Endometrial microvascular endothelial cells (primary cell): ENCODE data around the gene MPRIP. TPM values are rescaled to one million over a fixed set of nuclear protein-coding genes. Genes with fewer than 3 reads are reported as not detected.

ENCODE experiments used
- in situ Hi-C: cut with HindIII; loops from 2 replicates; pipeline ENCODE4 v1.10.0; 2017; ENCODE audit warnings: low sequenced_read_pairs, low pct_unique_long_range_greater_than_20kb; ENCODE audit errors: inconsistent ontology term
- total RNA-seq: library from RNA; depleted of rRNA; stranded (reverse); fragments of >200 nt; gene quantifications from one replicate; pipeline ENCODE4 v1.2.3, GENCODE V29; 2015; ENCODE audit errors: inconsistent ontology term

The MPRIP gene
- total RNA-seq, 1 donor from 2014 or later = 193 TPM

- in situ Hi-C loops = no loop called here
Measured at GRCh38 chr17:17201271-17201670, 159.0 kb downstream of the MPRIP start.

- in situ Hi-C loops = no loop called here
Measured at GRCh38 chr17:17201907-17202306, 159.7 kb downstream of the MPRIP start.

- in situ Hi-C loops = no loop called here
Measured at GRCh38 chr17:17203173-17203730, 161.0 kb downstream of the MPRIP start.

DNA sequence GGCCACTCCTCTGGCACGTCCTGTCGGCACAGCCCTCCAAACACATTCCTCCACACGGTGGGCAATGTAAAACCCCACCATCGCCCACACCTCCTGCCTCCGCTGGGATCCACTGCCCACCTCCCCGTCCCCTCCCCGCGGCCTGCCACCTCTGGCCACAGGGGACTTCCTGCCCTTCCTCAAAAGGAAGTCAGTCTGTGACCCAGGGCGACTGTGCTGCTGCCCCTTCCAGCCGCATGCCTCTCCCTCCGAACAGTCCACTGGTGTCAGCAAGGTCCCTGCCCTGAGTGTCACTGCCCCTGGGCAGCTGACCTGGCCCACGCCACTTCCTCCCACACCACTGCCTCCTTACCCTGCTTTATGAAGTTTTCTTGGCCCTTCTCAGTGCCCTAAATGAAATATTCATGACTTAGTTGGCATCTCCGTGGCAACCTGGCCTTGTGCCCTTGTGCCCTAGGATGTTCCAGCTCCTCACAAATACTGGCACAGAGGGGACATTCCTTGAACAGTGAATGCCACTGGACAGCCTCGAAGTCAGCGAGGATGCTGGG lies 161.9 kb downstream of the MPRIP start:
- in situ Hi-C loops = no loop called here

DNA sequence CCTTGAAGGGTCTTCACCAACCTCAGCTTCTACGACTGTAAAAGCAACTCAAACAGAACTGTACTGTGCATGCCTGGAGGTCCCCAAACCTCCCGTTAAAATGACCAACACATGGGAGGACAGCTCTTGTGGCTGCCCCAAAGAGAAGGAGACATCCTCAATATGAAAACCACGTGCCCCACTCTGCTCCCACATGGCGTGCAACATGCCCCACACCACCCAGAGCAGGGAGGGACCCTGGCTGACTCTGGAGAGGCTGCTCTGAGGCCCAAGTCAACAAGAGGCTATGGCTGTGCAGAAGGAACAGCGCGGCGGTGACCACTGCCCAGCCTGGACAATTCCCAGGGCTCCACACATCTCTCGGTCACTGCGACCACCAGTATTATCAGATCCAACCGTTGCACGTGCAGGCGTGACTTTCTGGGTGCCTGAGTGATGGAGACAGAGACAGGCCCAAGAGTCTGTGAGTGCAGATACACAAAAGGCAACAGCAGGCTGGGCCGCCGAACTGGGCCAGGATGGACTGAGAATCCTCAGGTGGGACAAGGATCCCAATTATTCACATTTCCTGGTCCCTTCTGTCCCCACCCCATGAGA lies 162.5 kb downstream of the MPRIP start:
- in situ Hi-C loops = no loop called here

DNA sequence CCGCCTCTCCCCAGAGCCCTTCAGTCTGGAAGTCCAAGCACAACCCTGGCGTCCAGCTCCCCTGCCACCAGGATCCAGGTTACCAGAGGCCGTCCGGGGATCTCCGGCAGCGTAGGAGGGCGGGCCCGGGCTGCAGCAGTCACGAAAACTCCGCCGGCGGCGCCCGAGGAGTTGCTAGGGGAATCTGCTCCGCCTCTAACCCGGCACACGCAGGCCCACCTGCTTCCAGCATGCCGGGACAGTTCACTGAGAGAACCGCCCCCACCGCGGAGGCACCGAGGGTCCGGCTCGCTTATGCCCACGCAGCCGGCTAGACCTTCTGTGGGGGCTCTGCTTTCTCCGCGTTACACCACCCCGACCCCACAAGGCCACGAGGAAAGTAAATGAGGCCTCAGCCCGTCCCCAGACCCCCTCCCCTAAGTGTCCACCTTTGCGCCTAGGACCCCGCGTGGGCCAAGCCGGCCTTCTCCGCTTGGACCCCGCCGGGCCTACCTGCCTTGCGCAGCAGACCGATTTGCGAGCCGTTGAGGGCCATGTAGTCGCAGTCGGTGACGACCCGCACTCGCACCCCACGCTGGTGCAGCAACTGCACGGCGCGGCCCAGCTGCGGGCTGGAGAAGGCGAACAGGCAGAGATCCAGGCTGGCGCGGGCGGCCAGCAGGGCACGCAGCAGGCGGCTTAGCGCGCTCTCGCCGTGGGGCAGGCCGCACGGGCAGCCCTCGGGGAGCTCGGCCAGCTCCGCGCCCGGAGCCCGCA lies 163.3 kb downstream of the MPRIP start:
- in situ Hi-C loops = no loop called here

DNA sequence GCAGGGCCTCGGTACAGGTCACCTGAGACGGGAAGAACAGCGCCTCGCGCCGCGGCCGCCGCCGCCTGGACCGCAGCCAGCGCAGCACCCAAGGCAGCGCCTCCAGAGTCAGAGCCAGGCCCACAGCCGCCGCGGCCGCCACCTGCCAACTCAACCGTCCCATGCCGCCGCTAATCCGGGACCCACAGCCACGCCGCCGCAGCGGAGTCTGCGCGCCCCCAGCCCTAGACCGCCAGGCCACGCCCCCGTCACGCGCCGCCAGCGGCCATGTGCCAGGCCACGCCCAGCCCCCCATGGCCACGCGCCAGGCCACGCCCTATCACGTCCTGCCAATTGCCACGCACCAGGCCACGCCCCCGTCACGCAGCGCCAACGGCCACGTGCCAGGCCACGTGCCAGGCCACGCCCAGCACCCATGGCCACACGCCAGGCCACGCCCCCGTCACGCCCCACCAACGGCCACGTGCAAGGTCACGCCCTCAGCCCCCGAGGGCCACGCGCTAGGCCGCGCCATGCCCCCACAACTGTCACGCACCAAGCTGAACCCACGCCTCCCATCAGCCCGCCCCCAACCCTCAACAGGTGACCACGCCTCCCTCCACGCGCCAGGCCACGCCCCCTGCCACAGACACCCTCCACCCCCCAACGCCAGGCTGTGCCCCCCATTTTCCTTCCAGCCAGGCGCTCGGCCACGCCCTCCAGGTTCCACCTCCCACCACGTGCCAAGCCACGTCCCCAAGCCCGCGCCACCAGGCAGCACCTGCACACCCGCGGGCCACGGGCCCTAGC lies 164.1 kb downstream of the MPRIP start, which contains the start of gene PLD6:
Gene PLD6, minus strand, starts transcription at position 210 of the 789 bp plus-strand sequence. Its CDS starts 47 bp downstream, at position 163.
- in situ Hi-C loops = no loop called here

DNA sequence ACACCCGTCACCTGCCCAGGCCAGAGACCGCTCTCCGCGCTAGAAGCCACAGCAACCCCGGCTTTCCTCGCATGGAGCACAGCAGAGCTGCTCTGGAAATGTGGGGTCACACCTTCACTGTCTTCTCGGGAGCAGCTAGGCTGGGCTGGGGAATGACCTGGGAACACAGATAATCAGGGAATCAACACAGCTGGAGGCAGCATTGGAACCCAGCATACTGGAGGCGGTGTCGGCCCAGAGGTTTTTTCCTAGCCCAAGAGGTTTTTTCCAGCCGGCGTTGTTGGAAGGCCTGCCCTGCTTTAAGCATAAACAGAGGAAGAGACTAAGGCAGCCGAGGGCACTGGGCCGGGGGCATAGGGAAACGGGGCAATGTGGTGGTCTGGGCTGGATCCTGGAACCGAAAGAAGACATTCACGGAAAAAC lies 164.7 kb downstream of the MPRIP start:
- in situ Hi-C loops = no loop called here

- in situ Hi-C loops = no loop called here
Measured at GRCh38 chr17:17207998-17208397, 165.7 kb downstream of the MPRIP start.

DNA sequence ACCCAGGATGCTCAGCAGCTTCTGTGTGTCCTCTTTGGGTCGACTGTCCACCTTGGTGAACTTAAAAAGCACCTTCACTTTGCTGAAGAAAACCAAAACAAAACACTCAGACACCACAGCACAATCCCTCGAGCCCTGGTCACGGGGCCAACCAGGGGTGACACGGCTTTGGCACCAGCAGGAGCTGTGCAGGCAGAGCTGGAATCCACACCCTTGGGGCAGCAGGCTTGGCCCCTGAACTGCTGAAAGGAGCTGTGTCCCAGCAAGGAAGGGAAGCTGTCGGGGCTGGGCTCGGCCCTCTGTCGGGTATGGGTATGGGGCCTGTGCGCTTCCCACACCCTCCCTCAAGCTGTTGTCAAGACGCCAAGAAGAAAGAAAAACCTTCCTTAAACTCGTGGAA lies 171.5 kb downstream of the MPRIP start:
- in situ Hi-C loops = no loop called here

DNA sequence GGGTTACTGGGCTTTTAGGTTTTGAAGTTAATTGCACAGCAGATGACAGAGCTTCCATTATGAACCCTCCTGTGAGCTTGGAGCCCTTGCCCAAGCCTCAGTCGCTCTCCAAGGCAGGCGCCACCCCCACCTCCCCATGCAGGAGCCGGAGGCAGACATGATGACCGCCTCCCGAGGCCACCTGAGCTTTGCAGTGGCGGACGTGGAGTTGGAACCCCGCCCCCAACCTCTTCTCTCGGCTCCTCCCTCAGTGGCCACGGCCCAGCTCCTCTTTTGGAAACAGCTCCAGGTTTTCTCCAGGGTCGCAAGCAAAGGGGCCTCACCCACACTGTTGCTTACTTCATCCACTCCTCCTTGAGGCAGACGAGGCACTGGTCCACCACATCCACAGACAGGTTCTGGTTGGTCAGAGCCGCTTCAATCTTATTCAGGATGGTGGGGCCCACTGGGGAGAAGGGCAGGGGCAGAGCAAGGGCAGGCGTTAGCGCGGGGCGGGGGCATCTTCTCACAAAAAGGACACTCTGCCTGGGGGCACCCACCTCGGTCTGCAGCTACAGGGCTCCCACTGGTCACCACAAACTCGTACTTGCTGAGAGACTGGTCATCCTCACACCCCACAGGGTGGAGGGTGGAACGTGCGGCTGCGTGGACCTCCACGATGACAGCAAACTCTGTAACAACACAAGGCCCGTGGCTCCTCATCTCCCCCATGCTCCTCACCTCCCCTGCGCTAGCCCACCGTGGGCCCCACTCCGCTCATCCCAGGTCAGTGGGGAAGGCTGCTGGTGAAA lies 172.6 kb downstream of the MPRIP start:
- in situ Hi-C loops = no loop called here

DNA sequence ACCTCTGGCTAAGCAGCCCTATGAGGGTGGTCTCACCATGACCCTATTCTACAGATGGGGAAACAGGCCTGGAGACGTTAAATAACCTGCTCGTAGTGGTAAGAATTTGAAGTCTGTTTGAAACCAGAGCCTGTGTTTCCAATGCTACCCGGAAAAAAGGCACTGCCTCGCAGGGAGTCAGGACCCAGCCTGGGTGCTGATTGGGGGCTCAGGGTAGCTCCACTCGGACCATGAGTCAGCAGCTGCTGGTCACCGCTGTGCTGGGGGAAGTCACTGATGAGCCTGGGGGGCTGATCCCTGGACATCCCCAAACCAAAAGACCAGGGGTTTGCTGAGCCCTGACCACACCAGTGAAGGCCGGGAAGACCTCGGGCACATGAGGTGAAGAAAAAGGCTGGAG lies 173.3 kb downstream of the MPRIP start:
- in situ Hi-C loops = no loop called here

DNA sequence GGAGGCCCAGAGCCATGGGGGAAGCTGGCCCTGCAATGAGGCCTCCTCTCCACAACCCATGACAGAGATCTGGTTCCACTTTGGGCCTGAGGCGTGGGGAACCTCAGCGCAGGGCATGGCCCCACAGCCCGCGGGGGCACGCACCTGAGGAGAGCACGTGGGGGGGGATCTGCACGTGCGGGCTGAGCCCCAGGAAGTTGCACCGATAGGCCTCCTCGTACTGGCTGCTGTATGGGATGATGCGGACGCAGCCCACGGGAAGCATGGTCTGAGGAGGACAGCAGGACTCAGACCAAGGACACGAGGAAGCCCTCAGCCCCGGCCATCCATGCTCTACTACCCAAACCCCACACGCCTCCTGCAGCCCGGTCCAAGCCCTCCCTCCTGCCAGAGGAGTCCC lies 174.0 kb downstream of the MPRIP start:
- in situ Hi-C loops = no loop called here

DNA sequence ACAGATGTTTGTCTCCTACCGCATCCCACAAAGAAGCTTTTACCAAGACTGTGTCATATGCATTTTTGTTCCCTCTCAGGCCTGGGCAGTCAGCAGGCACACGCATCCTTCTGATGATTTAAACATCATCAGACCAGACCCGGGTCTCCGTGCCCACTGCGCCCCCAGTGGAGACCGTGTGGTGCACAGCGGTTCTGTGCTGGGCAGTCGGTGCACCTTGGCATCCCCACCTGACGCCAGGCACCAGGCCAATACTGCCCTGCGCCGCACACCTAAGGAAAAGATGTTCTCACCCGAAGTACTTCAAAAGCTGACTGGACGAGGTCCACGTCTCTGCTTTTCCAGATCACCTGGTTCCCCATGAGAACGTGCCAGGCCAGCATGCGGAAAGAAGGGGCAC lies 174.5 kb downstream of the MPRIP start:
- in situ Hi-C loops = no loop called here

- in situ Hi-C loops = no loop called here
Measured at GRCh38 chr17:17217995-17218394, 175.7 kb downstream of the MPRIP start.

- in situ Hi-C loops = no loop called here
Measured at GRCh38 chr17:17220529-17220928, 178.3 kb downstream of the MPRIP start.

DNA sequence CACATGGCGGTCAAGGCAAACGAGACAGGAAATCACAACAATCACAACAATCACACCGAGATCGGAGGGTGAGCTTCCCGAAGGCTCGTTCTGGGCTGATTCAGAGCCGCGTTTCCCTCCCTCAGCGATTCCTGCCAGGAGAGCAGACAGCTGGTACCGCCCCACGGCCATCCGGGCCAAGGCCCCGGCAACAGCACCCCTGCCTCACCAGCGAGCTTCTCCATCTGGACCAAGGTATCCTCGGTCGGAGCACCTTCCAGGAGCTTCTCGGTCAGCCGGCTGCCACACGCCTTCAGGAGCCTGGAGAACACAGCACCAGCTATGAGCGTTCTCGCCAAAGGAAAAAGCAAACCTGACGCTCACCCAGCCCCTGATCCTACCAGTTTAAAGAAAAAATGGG lies 179.1 kb downstream of the MPRIP start:
- in situ Hi-C loops = no loop called here

DNA sequence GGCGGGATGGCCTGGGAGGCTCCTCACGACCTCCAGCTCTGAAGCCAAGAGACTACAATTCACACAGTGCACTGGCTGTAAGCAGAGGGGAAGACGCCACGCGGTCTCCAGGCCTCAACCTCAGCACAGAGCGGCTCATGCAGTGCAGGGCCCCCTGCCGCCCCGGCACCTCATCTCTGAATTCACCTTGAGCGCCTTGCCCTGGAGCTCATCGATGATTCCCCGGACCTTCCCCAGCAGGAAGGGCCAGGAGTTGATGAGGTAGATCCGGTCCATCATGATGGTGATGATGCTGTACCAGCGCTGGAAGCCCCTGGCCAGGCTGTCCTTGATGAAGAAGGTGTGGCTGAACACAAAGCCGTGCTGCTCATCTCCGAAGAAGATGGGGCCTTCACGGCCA lies 181.5 kb downstream of the MPRIP start:
- in situ Hi-C loops = no loop called here

GRCh38 chr17:17224137-17224536 lies 181.9 kb downstream of the MPRIP start:
- in situ Hi-C loops = no loop called here
